Measurements from ENCODE around the gene GJD3.

Gene GJD3

GRCh38 chr17:40366861-40367518, 2.5 kb upstream of the GJD3 start:
- Histone ChIP-seq H3K9me3 (ENCODE audit: insufficient read depth, low read depth, low read length) (no peaks in the 10 kb centered on the region), H3K4me1 (ENCODE audit: insufficient read depth, low read length, poor library complexity, severe bottlenecking) (peaks cover 7% of the 10 kb centered on the region), H4K20me1 (ENCODE audit: insufficient read depth, low read length, poor library complexity, severe bottlenecking) (no peaks in the 10 kb centered on the region), H3K27me3 (ENCODE audit: insufficient read depth, low read length, poor library complexity, severe bottlenecking) (no peaks in the 10 kb centered on the region), H3K9me2 (replicated peaks; ENCODE audit: low read depth, low read length) (no peaks in the 10 kb centered on the region), H3F3A (ENCODE audit: low read depth) (no peaks in the 10 kb centered on the region), H3K79me2 (ENCODE audit: insufficient read depth, low read length) (no peaks in the 10 kb centered on the region), H3K9ac (ENCODE audit: low read depth, low read length, poor library complexity, severe bottlenecking) (no peak overlapping the region), H2AFZ (ENCODE audit: low read length) (no peak overlapping the region), H3K36me3 (ENCODE audit: insufficient read depth, low read length) (no peaks in the 10 kb centered on the region), H3K4me3 (ENCODE audit: low read length, poor library complexity, severe bottlenecking) (no peak overlapping the region), H3K4me2 (ENCODE audit: low read depth, low read length, poor library complexity, severe bottlenecking) (no peak overlapping the region)
- TF ChIP-seq CTCF (conservative IDR thresholded peaks at IDR 0.05; ENCODE audit: low read length) (no peak), EZH2phosphoT487 (IDR thresholded peaks at IDR 0.05; ENCODE audit: borderline replicate concordance) (no peak)

- no peak overlapping the region for H2AFZ ChIP-seq (ENCODE audit: low read length)
- no peaks in the 10 kb centered on the region for H4K20me1 ChIP-seq (ENCODE audit: insufficient read depth, low read length, poor library complexity, severe bottlenecking)
- H3K4me1 ChIP-seq (ENCODE audit: insufficient read depth, low read length, poor library complexity, severe bottlenecking): no peaks in the 10 kb centered on the region
- H3K9me2 ChIP-seq (replicated peaks; ENCODE audit: low read depth, low read length): no peaks in the 10 kb centered on the region
- no peaks in the 10 kb centered on the region for H3K27me3 ChIP-seq (ENCODE audit: insufficient read depth, low read length, poor library complexity, severe bottlenecking)
- no peaks in the 10 kb centered on the region for H3K36me3 ChIP-seq (ENCODE audit: insufficient read depth, low read length)
- H3F3A ChIP-seq (ENCODE audit: low read depth): no peaks in the 10 kb centered on the region
- no peak overlapping the region for H3K9ac ChIP-seq (ENCODE audit: low read depth, low read length, poor library complexity, severe bottlenecking)
- no peak overlapping the region for H3K4me2 ChIP-seq (ENCODE audit: low read depth, low read length, poor library complexity, severe bottlenecking)
- no peak for TF ChIP-seq EZH2phosphoT487 (IDR thresholded peaks at IDR 0.05; ENCODE audit: borderline replicate concordance)
- TF ChIP-seq CTCF (conservative IDR thresholded peaks at IDR 0.05; ENCODE audit: low read length): no peak
- no peak overlapping the region for H3K4me3 ChIP-seq (ENCODE audit: low read length, poor library complexity, severe bottlenecking)
- no peaks in the 10 kb centered on the region for H3K79me2 ChIP-seq (ENCODE audit: insufficient read depth, low read length)
- no peaks in the 10 kb centered on the region for H3K9me3 ChIP-seq (ENCODE audit: insufficient read depth, low read depth, low read length)
These were observed 1.7 kb upstream of the GJD3 start for GRCh38 chr17:40366076-40366860.

GRCh38 chr17:40364906-40365305, 369 bp upstream of the GJD3 start:
- no peak overlapping the region for H3K4me2 ChIP-seq (ENCODE audit: low read depth, low read length, poor library complexity, severe bottlenecking)
- H3K9me2 ChIP-seq (replicated peaks; ENCODE audit: low read depth, low read length): no peaks in the 10 kb centered on the region
- H3K27me3 ChIP-seq (ENCODE audit: insufficient read depth, low read length, poor library complexity, severe bottlenecking): no peaks in the 10 kb centered on the region
- H3K36me3 ChIP-seq (ENCODE audit: insufficient read depth, low read length): no peaks in the 10 kb centered on the region
- H3K4me3 ChIP-seq (ENCODE audit: low read length, poor library complexity, severe bottlenecking): no peak overlapping the region
- no peaks in the 10 kb centered on the region for H4K20me1 ChIP-seq (ENCODE audit: insufficient read depth, low read length, poor library complexity, severe bottlenecking)
- no peaks in the 10 kb centered on the region for H3K4me1 ChIP-seq (ENCODE audit: insufficient read depth, low read length, poor library complexity, severe bottlenecking)
- no peak overlapping the region for H3K9ac ChIP-seq (ENCODE audit: low read depth, low read length, poor library complexity, severe bottlenecking)
- H3F3A ChIP-seq (ENCODE audit: low read depth): no peaks in the 10 kb centered on the region
- no peaks in the 10 kb centered on the region for H3K79me2 ChIP-seq (ENCODE audit: insufficient read depth, low read length)
- H3K9me3 ChIP-seq (ENCODE audit: insufficient read depth, low read depth, low read length): no peaks in the 10 kb centered on the region
- H2AFZ ChIP-seq (ENCODE audit: low read length): no peak overlapping the region
- TF ChIP-seq EZH2phosphoT487 (IDR thresholded peaks at IDR 0.05; ENCODE audit: borderline replicate concordance): no peak
- TF ChIP-seq CTCF (conservative IDR thresholded peaks at IDR 0.05; ENCODE audit: low read length): no peak
